Stimulated activated naive CD8-positive, alpha-beta T cell treated with anti-CD3 and anti-CD28 coated beads, Interleukin-15, amount 100 ng/mL, for 72 hours (primary cell): ENCODE data around the gene OR5A1.
"Not testable (repeated sequence)": the region's sequence is repeated elsewhere in the genome, so short reads cannot be mapped to it uniquely, and the experiment has no call there.

Source experiments
- ATAC-seq: fragments of 150-1000 bp; cut with Tn5 transposase; 2 replicates; pipeline ENCODE4 v1.10.0; 2021; ENCODE audit warnings: mild to moderate bottlenecking, moderate library complexity
- DNase-seq, 2 donors: peaks; one replicate each; pipeline ENCODE4 v3.0.0; 2021 to 2022
- H3K27ac Mint-ChIP-seq, 2 donors: one replicate each; pipeline ENCODE4 v1.8.0; 2022; ENCODE audit warnings: mild to moderate bottlenecking in 2 of 2, mixed read lengths in 2 of 2, moderate library complexity in 2 of 2
- H3K27me3 Mint-ChIP-seq: one replicate; pipeline ENCODE4 v1.8.0; 2022; ENCODE audit warnings: mixed read lengths
- H3K4me1 Mint-ChIP-seq: one replicate; pipeline ENCODE4 v1.8.0; 2022; ENCODE audit warnings: mild to moderate bottlenecking, mixed read lengths
- H3K4me3 Mint-ChIP-seq, 2 donors: one replicate each; pipeline ENCODE4 v1.8.0; 2022; ENCODE audit warnings: mild to moderate bottlenecking in 2 of 2, mixed read lengths in 2 of 2, moderate library complexity in 1 of 2
- H3K9me3 Mint-ChIP-seq, 2 donors: one replicate each; pipeline ENCODE4 v1.8.0; 2022; ENCODE audit warnings: mixed read lengths in 2 of 2

The OR5A1 gene

DNA sequence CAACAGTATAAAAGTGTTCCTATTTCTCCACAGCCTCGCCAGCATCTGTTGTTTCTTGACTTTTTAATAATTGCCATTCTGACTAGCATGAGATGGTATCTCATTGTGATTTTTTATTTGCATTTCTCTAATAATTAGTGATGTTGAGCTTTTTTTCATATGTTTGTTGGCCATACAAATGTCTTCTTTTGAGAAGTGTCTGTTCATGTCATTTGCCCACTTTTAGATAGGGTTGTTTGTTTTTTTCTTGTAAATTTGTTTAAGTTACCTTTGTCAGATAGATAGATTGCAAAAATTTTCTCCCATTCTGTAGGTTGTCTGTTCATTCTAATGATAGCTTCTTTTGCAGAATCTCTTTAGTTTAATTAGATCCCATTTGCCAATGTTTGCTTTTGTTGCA lies 9.4 kb downstream of the OR5A1 start:
- not testable (repeated sequence) for H3K9me3 Mint-ChIP-seq, H3K4me1 Mint-ChIP-seq, ATAC-seq, DNase-seq, H3K27ac Mint-ChIP-seq, H3K4me3 Mint-ChIP-seq
- H3K27me3 Mint-ChIP-seq: peaks cover 20% of the 10 kb centered on the region

DNA sequence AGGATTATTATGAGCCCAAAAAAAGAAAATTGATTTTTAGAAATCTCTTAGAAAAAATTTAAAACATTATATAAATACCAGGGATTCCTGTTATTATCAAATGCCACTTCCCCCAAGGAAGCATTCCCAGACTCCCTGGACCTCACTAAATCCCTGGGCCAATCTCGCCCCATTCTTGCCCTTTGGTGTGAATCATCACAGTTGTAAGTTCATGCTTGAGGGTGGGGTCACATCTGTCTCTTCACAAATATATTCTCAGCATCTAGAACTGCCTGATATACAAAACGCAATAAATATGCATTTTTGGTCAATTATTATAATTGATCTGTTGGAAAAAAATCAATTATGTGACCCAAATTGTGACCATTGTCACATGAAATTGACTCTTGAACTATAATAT lies 12.2 kb downstream of the OR5A1 start:
- peaks cover 0 to 8% of the 10 kb centered on the region in 2 donors for H3K9me3 Mint-ChIP-seq
- DNase-seq: no peak
- no peak overlapping the region for H3K4me3 Mint-ChIP-seq
- H3K27ac Mint-ChIP-seq: no peak overlapping the region
- peaks cover 20% of the 10 kb centered on the region for H3K27me3 Mint-ChIP-seq
- no peaks in the 10 kb centered on the region for H3K4me1 Mint-ChIP-seq
- no peak for ATAC-seq

GRCh38 chr11:59456661-59457060 lies 20.4 kb downstream of the OR5A1 start, which contains the start of gene OR4D6:
TSS of gene OR4D6 (plus strand) at chr11:59456961. CDS start at chr11:59456961, 0 bp downstream.
- DNase-seq (no peak), ATAC-seq (no peak)
- Mint-ChIP-seq H3K4me3 (no peak within 1 kb of the TSS), H3K27me3 (peaks cover 11% of the 10 kb centered on the region), H3K9me3 (no peaks in the 10 kb centered on the region), H3K4me1 (no peaks in the 10 kb centered on the region), H3K27ac (no peak within 1 kb of the TSS)

GRCh38 chr11:59459916-59460315 lies 23.6 kb downstream of the OR5A1 start:
- Mint-ChIP-seq H3K4me1 (no peaks in the 10 kb centered on the region), H3K9me3 (no peaks in the 10 kb centered on the region), H3K27ac (no peak overlapping the region), H3K4me3 (no peak overlapping the region), H3K27me3 (peaks cover 26% of the 10 kb centered on the region)
- ATAC-seq (no peak), DNase-seq (no peak)

- Mint-ChIP-seq H3K4me1 (no peaks in the 10 kb centered on the region), H3K27me3 (peaks cover 20% of the 10 kb centered on the region), H3K27ac (no peak overlapping the region), H3K4me3 (no peak overlapping the region), H3K9me3 (no peaks in the 10 kb centered on the region)
- DNase-seq (no peak), ATAC-seq (no peak)
These were observed 26.9 kb downstream of the OR5A1 start for GRCh38 chr11:59463190-59463641.

DNA sequence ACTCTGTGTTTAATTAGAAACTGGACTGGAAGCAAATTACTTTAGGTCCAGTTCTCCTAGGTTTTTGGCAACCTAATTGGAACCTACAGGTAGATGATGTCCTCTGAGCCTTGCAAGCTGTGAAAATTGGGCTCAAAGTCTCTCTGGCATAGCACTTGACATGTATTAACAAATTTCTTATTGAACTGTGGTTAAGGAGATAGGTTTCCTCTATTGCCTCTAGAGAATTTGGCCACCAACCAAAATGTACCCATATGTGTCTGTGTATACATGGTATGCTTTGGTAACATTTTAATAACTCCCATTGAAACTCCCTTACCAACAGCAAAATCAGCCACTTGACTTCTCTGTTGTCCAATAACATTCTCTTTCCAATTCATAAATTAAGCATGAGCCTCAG lies 36.7 kb downstream of the OR5A1 start, which contains the start of gene OR4D10:
TSS of gene OR4D10 (plus strand) at position 301 of the 400 bp plus-strand sequence. CDS start 4,115 bp downstream, outside the sequence.
- ATAC-seq (no peak), DNase-seq (no peak)
- Mint-ChIP-seq H3K4me1 (no peaks in the 10 kb centered on the region), H3K27me3 (peaks cover 17% of the 10 kb centered on the region), H3K9me3 (no peaks in the 10 kb centered on the region), H3K4me3 (no peak within 1 kb of the TSS), H3K27ac (no peak within 1 kb of the TSS)

GRCh38 chr11:59475176-59475575 lies 38.9 kb downstream of the OR5A1 start:
- ATAC-seq (no peak), DNase-seq (no peak)
- no peaks in the 10 kb centered on the region for H3K9me3 Mint-ChIP-seq
- no peaks in the 10 kb centered on the region for H3K4me1 Mint-ChIP-seq
- H3K4me3 Mint-ChIP-seq: no peak overlapping the region
- peaks cover 27% of the 10 kb centered on the region for H3K27me3 Mint-ChIP-seq
- H3K27ac Mint-ChIP-seq: no peak overlapping the region

- Mint-ChIP-seq H3K4me3 (no peak overlapping the region), H3K4me1 (no peaks in the 10 kb centered on the region), H3K9me3 (no peaks in the 10 kb centered on the region), H3K27ac (no peak overlapping the region), H3K27me3 (peaks cover 14% of the 10 kb centered on the region)
- ATAC-seq (no peak), DNase-seq (no peak)
These were observed 43.6 kb downstream of the OR5A1 start for GRCh38 chr11:59479906-59480305.

GRCh38 chr11:59480359-59480758 lies 44.1 kb downstream of the OR5A1 start:
- Mint-ChIP-seq H3K9me3 (no peaks in the 10 kb centered on the region), H3K27ac (no peak overlapping the region), H3K4me3 (no peak overlapping the region), H3K27me3 (peaks cover 14% of the 10 kb centered on the region), H3K4me1 (no peaks in the 10 kb centered on the region)
- DNase-seq (no peak), ATAC-seq (no peak)
